H54 (cell line): Measurements from ENCODE around the gene APOL2.
A peak's percentile ranks its signal among the peaks of the same experiment; 100 is the strongest.
"Not testable (repeated sequence)": the region's sequence is repeated elsewhere in the genome, so short reads cannot be mapped to it uniquely, and the experiment has no call there.

Experiments
- DNase-seq: peaks from one replicate; pipeline ENCODE4 v3.0.0; 2011; ENCODE audit warnings: low spot score, mixed read lengths; ENCODE audit not compliant: insufficient read length
- FAIRE-seq: peaks from 3 replicates; lab custom pipeline; 2011; peaks lifted over from hg19 to GRCh38; lab: Jason Lieb, UNC
- POLR2A ChIP-seq: IDR thresholded peaks from 2 replicates; pipeline ENCODE4 v1.6.1; 2011; ENCODE audit warnings: low read depth, mild to moderate bottlenecking, low read length

Gene APOL2

GRCh38 chr22:36198536-36198935 lies 40.8 kb downstream of the APOL2 start:
- FAIRE-seq (no peak), DNase-seq (no peak)
- no peak for TF ChIP-seq POLR2A

- no peak for FAIRE-seq
- no peak for DNase-seq
- no peak for TF ChIP-seq POLR2A
Measured at GRCh38 chr22:36197514-36198146, 41.7 kb downstream of the APOL2 start.

- no peak for FAIRE-seq
- no peak for DNase-seq
Measured at GRCh38 chr22:36197065-36197440, 42.3 kb downstream of the APOL2 start.

GRCh38 chr22:36196254-36197064 lies 42.9 kb downstream of the APOL2 start:
- FAIRE-seq, result no peak
- no peak for TF ChIP-seq POLR2A
- DNase-seq, result no peak

More at GRCh38 chr22:36197065-36197440, 42.3 kb downstream of the APOL2 start:
- TF ChIP-seq POLR2A, result no peak

- FAIRE-seq, result no peak
- peak; percentile 18 for DNase-seq
- TF ChIP-seq POLR2A, result no peak
Measured at GRCh38 chr22:36194971-36195370, 44.4 kb downstream of the APOL2 start.

- no peak for DNase-seq
- FAIRE-seq, result no peak
- no peak for TF ChIP-seq POLR2A
Measured at GRCh38 chr22:36194385-36194784, 44.9 kb downstream of the APOL2 start.

- FAIRE-seq, result no peak
- no peak for TF ChIP-seq POLR2A
- DNase-seq, result no peak
Measured at GRCh38 chr22:36193577-36193976, 45.8 kb downstream of the APOL2 start.

GRCh38 chr22:36193171-36193570 lies 46.2 kb downstream of the APOL2 start:
- no peak for TF ChIP-seq POLR2A
- DNase-seq (no peak), FAIRE-seq (no peak)

GRCh38 chr22:36192542-36192941 lies 46.8 kb downstream of the APOL2 start:
- no peak for FAIRE-seq
- DNase-seq, result no peak

GRCh38 chr22:36191106-36191836 lies 48.1 kb downstream of the APOL2 start:
- FAIRE-seq, result no peak
- TF ChIP-seq POLR2A, result no peak
- DNase-seq, result no peak

More at GRCh38 chr22:36192542-36192941, 46.8 kb downstream of the APOL2 start:
- TF ChIP-seq POLR2A, result no peak

- not testable (repeated sequence) for FAIRE-seq
Measured at GRCh38 chr22:36187862-36188261, 51.5 kb downstream of the APOL2 start.

GRCh38 chr22:36185828-36186624 lies 53.3 kb downstream of the APOL2 start:
- no peak for FAIRE-seq
- no peak for DNase-seq
- TF ChIP-seq POLR2A, result no peak

More at GRCh38 chr22:36187862-36188261, 51.5 kb downstream of the APOL2 start:
- not testable (repeated sequence) for DNase-seq

GRCh38 chr22:36184433-36185025 lies 54.8 kb downstream of the APOL2 start:
- FAIRE-seq (no peak), DNase-seq (no peak)
- no peak for TF ChIP-seq POLR2A
